B cell (primary cell): Measurements from ENCODE around the gene VCX.

Experiments
- CTCF ChIP-seq: fragments of 200-600 bp; IDR thresholded peaks from one replicate; pipeline ENCODE4 v1.8.0; 2022; ENCODE audit warnings: antibody characterized with exemption, mild to moderate bottlenecking
- EZH2 ChIP-seq: IDR thresholded peaks from 2 replicates; pipeline ENCODE4 v1.6.1; 2012; ENCODE audit warnings: borderline replicate concordance, low read depth, mild to moderate bottlenecking, moderate library complexity, low read length; ENCODE audit not compliant: insufficient read depth, poor library complexity, severe bottlenecking

- TF ChIP-seq CTCF, result no peak
- no peak for TF ChIP-seq EZH2
These were observed 14.4 kb upstream of the VCX start for GRCh38 chrX:7828594-7828993.
